ENCODE data around the gene NDRG2.

The NDRG2 gene

DNA sequence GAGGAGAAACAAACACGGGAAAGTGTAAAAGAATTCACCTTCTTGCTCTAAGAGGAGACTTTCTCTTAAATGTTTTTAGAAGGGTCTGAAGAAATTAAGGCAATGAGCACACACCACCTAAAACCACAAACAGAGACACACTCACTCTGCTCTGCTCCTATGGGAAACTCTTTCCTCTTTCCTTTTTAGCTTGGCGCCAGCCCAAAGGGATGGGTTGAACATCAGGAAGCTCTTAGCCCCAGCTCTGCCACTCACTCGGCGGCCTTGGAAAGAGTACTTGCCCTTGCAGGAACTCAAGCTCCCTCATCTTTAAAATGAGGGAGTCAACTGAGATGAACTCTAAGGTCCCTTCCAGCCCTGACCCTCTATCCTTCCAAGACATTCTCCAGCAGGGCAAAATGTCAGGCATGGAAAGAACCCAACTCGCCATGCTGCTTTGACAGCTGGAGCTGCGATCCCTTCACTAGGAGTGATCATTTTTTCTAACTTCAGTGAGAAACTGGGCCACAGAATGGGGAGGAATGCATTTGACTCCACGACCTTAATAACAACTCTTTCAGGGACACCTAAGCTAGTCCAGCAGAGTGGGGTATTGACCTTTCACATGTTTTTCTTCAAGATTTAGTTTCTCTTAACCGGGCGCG, 31.8 kb upstream of the NDRG2 start:
- DNase-seq (ENCODE audit: insufficient read length, low spot score) (no peak), FAIRE-seq (no peak)
- TF ChIP-seq SPI1 (IDR thresholded peaks at IDR 0.05; ENCODE audit: low read depth, low read length) (no peak), POU2F2 (IDR thresholded peaks at IDR 0.05; ENCODE audit: low read depth, low read length) (no peak), PAX5 (IDR thresholded peaks at IDR 0.05; ENCODE audit: insufficient read depth, low read length, severe bottlenecking) (no peak), POLR2A (IDR thresholded peaks at IDR 0.05; ENCODE audit: low read depth, low read length) (no peak), POLR2AphosphoS5 (IDR thresholded peaks at IDR 0.05; ENCODE audit: low read depth, low read length) (no peak), TAF1 (IDR thresholded peaks at IDR 0.05; ENCODE audit: low read depth, low read length) (no peak)

- DNase-seq (ENCODE audit: insufficient read length, low spot score) (no peak), FAIRE-seq (no peak)
- TF ChIP-seq POU2F2 (IDR thresholded peaks at IDR 0.05; ENCODE audit: low read depth, low read length) (no peak), PAX5 (IDR thresholded peaks at IDR 0.05; ENCODE audit: insufficient read depth, low read length, severe bottlenecking) (no peak), TAF1 (IDR thresholded peaks at IDR 0.05; ENCODE audit: low read depth, low read length) (no peak), SPI1 (IDR thresholded peaks at IDR 0.05; ENCODE audit: low read depth, low read length) (no peak), POLR2AphosphoS5 (IDR thresholded peaks at IDR 0.05; ENCODE audit: low read depth, low read length) (no peak), POLR2A (IDR thresholded peaks at IDR 0.05; ENCODE audit: low read depth, low read length) (no peak)
Measured at GRCh38 chr14:21055432-21056117, 30.7 kb upstream of the NDRG2 start.

- no peak for DNase-seq (ENCODE audit: insufficient read length, low spot score)
- no peak for FAIRE-seq
- TF ChIP-seq SPI1 (IDR thresholded peaks at IDR 0.05; ENCODE audit: low read depth, low read length), result no peak
- no peak for TF ChIP-seq PAX5 (IDR thresholded peaks at IDR 0.05; ENCODE audit: insufficient read depth, low read length, severe bottlenecking)
- TF ChIP-seq POU2F2 (IDR thresholded peaks at IDR 0.05; ENCODE audit: low read depth, low read length), result no peak
- TF ChIP-seq TAF1 (IDR thresholded peaks at IDR 0.05; ENCODE audit: low read depth, low read length), result no peak
- no peak for TF ChIP-seq POLR2A (IDR thresholded peaks at IDR 0.05; ENCODE audit: low read depth, low read length)
- no peak for TF ChIP-seq POLR2AphosphoS5 (IDR thresholded peaks at IDR 0.05; ENCODE audit: low read depth, low read length)
Measured at GRCh38 chr14:21054768-21055145, 29.9 kb upstream of the NDRG2 start.

GRCh38 chr14:21054123-21054767, 29.4 kb upstream of the NDRG2 start:
- FAIRE-seq (peak; percentile 26), DNase-seq (ENCODE audit: insufficient read length, low spot score) (no peak)
- TF ChIP-seq POLR2A (IDR thresholded peaks at IDR 0.05; ENCODE audit: low read depth, low read length) (no peak), POU2F2 (IDR thresholded peaks at IDR 0.05; ENCODE audit: low read depth, low read length) (no peak), TAF1 (IDR thresholded peaks at IDR 0.05; ENCODE audit: low read depth, low read length) (no peak), SPI1 (IDR thresholded peaks at IDR 0.05; ENCODE audit: low read depth, low read length) (no peak), PAX5 (IDR thresholded peaks at IDR 0.05; ENCODE audit: insufficient read depth, low read length, severe bottlenecking) (no peak), POLR2AphosphoS5 (IDR thresholded peaks at IDR 0.05; ENCODE audit: low read depth, low read length) (no peak)

GRCh38 chr14:21053184-21054122, 28.6 kb upstream of the NDRG2 start:
- DNase-seq (ENCODE audit: insufficient read length, low spot score) (no peak), FAIRE-seq (no peak)
- no peak for TF ChIP-seq TAF1 (IDR thresholded peaks at IDR 0.05; ENCODE audit: low read depth, low read length)
- no peak for TF ChIP-seq POU2F2 (IDR thresholded peaks at IDR 0.05; ENCODE audit: low read depth, low read length)
- TF ChIP-seq POLR2AphosphoS5 (IDR thresholded peaks at IDR 0.05; ENCODE audit: low read depth, low read length), result no peak
- TF ChIP-seq PAX5 (IDR thresholded peaks at IDR 0.05; ENCODE audit: insufficient read depth, low read length, severe bottlenecking), result no peak
- no peak for TF ChIP-seq POLR2A (IDR thresholded peaks at IDR 0.05; ENCODE audit: low read depth, low read length)
- no peak for TF ChIP-seq SPI1 (IDR thresholded peaks at IDR 0.05; ENCODE audit: low read depth, low read length)

DNA sequence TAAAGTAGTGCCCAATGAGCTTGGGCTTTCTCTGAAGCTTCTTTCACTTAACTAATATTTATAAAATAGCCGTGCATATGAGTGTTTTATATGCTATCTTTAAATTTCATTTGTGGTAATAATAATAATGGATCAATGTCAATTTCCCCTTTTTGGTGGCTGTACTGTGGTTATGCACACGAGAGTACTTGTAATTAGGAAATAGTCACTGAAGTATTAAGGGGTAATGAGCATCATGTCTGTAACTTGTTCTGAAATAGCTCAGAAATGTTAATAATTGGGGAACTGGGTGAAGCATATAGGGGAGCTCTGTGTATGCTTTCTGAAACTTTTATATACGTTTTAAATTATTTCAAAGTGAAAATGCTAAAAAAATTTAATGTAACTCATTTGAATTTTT, 25.7 kb upstream of the NDRG2 start:
- TF ChIP-seq POU2F2 (IDR thresholded peaks at IDR 0.05; ENCODE audit: low read depth, low read length) (no peak), SPI1 (IDR thresholded peaks at IDR 0.05; ENCODE audit: low read depth, low read length) (no peak), POLR2AphosphoS5 (IDR thresholded peaks at IDR 0.05; ENCODE audit: low read depth, low read length) (no peak), PAX5 (IDR thresholded peaks at IDR 0.05; ENCODE audit: insufficient read depth, low read length, severe bottlenecking) (no peak), TAF1 (IDR thresholded peaks at IDR 0.05; ENCODE audit: low read depth, low read length) (no peak), POLR2A (IDR thresholded peaks at IDR 0.05; ENCODE audit: low read depth, low read length) (no peak)
- FAIRE-seq (no peak), DNase-seq (ENCODE audit: insufficient read length, low spot score) (no peak)

DNA sequence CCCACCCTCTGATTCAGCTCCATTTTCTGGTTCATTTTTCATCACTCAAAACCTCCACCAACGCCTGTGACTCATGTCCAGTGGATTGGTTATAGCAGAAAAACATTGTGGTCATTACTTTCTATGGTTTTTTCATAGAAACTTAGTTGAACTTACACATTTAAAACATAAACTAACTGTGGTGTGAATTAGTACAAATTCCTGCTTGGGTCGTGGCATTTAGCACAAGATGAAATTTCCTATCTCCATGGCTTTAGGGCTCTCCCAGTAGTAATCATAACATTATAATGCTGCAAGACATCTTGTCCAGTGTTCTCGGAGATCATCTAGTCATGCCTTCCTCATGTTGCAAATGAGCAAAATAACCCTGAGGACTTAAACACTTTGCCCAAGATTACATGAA, 24.4 kb upstream of the NDRG2 start:
- FAIRE-seq (no peak), DNase-seq (ENCODE audit: insufficient read length, low spot score) (no peak)
- TF ChIP-seq PAX5 (IDR thresholded peaks at IDR 0.05; ENCODE audit: insufficient read depth, low read length, severe bottlenecking) (no peak), POLR2A (IDR thresholded peaks at IDR 0.05; ENCODE audit: low read depth, low read length) (no peak), TAF1 (IDR thresholded peaks at IDR 0.05; ENCODE audit: low read depth, low read length) (no peak), POU2F2 (IDR thresholded peaks at IDR 0.05; ENCODE audit: low read depth, low read length) (no peak), SPI1 (IDR thresholded peaks at IDR 0.05; ENCODE audit: low read depth, low read length) (no peak), POLR2AphosphoS5 (IDR thresholded peaks at IDR 0.05; ENCODE audit: low read depth, low read length) (no peak)

DNA sequence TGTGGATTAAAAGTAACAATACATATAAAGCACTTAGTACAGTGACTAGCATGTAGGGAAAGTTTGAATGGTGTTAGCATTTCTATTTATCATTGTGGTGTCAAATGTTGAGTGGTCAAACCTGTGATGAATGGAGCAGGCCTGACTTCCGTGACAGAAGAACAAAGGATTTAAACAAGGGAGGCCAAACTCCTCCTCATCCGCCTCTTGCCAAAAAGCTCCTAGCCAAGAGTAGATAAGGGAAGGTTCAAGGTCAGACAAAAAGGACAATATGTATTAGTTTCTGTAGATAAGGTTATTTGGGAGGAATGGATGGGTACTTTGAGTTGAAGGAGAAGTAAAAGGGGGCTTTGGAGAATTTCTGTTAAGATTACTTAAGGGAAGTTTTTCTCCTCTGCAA, 23.8 kb upstream of the NDRG2 start:
- no peak for TF ChIP-seq POLR2A (IDR thresholded peaks at IDR 0.05; ENCODE audit: low read depth, low read length)
- DNase-seq (ENCODE audit: insufficient read length, low spot score) (no peak), FAIRE-seq (no peak)

- no peak for FAIRE-seq
- DNase-seq (ENCODE audit: insufficient read length, low spot score), result no peak
- TF ChIP-seq POLR2A (IDR thresholded peaks at IDR 0.05; ENCODE audit: low read depth, low read length) (no peak), SPI1 (IDR thresholded peaks at IDR 0.05; ENCODE audit: low read depth, low read length) (no peak), POU2F2 (IDR thresholded peaks at IDR 0.05; ENCODE audit: low read depth, low read length) (no peak), TAF1 (IDR thresholded peaks at IDR 0.05; ENCODE audit: low read depth, low read length) (no peak), POLR2AphosphoS5 (IDR thresholded peaks at IDR 0.05; ENCODE audit: low read depth, low read length) (no peak), PAX5 (IDR thresholded peaks at IDR 0.05; ENCODE audit: insufficient read depth, low read length, severe bottlenecking) (no peak)
Measured at GRCh38 chr14:21047378-21047781, 22.5 kb upstream of the NDRG2 start.

All from GM12891 (cell line).